A549 treated with dexamethasone at 1 μM for 4 hours (cell line): ENCODE measurements around the gene NHP2. TPM values are rescaled to one million over a fixed set of nuclear protein-coding genes. Genes with fewer than 3 reads are reported as not detected.

Experiments used
- total RNA-seq: library from RNA; stranded (reverse); fragments of 200-300 nt; extraction: Qiagen RNA extraction; gene quantifications from 5 replicates; pipeline ENCODE4 v1.2.3, GENCODE V29; 2022

NHP2 gene
- total RNA-seq = 379 to 479 TPM (median 405 TPM) in 5 replicates

GRCh38 chr5:178153530-178154340 lies at the start of gene NHP2:
Gene NHP2, minus strand, starts transcription at chr5:178153885. Its CDS starts 68 bp downstream, at chr5:178153817.

GRCh38 chr5:178187014-178187413 lies 33.3 kb upstream of the NHP2 start, which contains the start of gene GMCL2:
Gene GMCL2, minus strand, starts transcription at chr5:178187371. Its CDS starts 72 bp downstream, at chr5:178187299.

GRCh38 chr5:178130576-178131445 lies 22.9 kb downstream of the NHP2 start, which contains the start of gene RMND5B:
Gene RMND5B, plus strand, starts transcription at chr5:178131014. Its CDS starts 7,106 bp downstream, at chr5:178138120.

GRCh38 chr5:178113141-178113787 lies 40.4 kb downstream of the NHP2 start, which contains the start of gene N4BP3:
Gene N4BP3, plus strand, starts transcription at chr5:178113532. Its CDS starts 6,052 bp downstream, at chr5:178119584.

Other genes starting within 250 kb of the NHP2 start
- 0.07 to 0.19 TPM (median 0.15 TPM) in 5 replicates for gene PROP1, start 157.6 kb downstream of the NHP2 start, total RNA-seq
- 0.74 to 0.95 TPM (median 0.87 TPM) in 5 replicates for gene N4BP3, start 40.4 kb downstream of the NHP2 start, total RNA-seq
- 20.6 to 29.3 TPM (median 27.9 TPM) in 5 replicates for gene RMND5B, start 22.9 kb downstream of the NHP2 start, total RNA-seq
- not detected in 5 replicates for gene GMCL2, start 33.5 kb upstream of the NHP2 start, total RNA-seq
- 298 to 378 TPM (median 307 TPM) in 5 replicates for gene HNRNPAB, start 50.6 kb upstream of the NHP2 start, total RNA-seq
- 5.7 to 9.4 TPM (median 8.2 TPM) in 5 replicates for gene PHYKPL, start 78.9 kb upstream of the NHP2 start, total RNA-seq